ENCODE measurements around the gene DIPK2A.
A peak's percentile ranks its signal among the peaks of the same experiment; 100 is the strongest.

DNA sequence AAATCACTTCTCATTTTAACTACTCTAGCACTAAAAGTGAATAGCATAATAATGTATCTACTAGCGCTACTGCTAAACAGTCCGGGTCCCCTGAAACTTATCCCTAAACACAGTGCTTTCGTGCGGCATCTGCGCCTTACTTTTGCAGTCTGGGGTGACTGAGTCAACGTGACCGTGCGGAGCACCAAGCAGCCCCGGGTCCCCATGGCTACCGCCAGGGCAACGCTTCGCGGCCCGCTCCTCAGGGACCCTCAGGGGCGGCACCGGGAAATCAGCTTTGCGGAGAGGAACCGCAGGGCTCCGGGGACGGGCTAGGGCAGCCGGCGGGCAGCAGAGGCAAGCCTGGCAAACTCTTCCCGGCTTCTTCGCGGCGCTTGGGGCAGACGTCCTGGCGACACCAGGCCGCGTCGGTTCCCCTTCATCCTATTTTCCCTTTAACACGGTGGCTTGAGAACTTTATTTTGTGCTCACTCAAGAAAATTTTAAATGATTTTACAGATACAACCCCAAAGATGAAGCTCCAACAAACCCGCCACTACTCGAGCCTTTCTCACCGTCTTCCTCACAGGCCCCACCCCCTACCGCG is 757 bp upstream of the DIPK2A start:
- no peak for TF ChIP-seq POLR2A (IDR thresholded peaks at IDR 0.05)
- TF ChIP-seq, protein P1, sequence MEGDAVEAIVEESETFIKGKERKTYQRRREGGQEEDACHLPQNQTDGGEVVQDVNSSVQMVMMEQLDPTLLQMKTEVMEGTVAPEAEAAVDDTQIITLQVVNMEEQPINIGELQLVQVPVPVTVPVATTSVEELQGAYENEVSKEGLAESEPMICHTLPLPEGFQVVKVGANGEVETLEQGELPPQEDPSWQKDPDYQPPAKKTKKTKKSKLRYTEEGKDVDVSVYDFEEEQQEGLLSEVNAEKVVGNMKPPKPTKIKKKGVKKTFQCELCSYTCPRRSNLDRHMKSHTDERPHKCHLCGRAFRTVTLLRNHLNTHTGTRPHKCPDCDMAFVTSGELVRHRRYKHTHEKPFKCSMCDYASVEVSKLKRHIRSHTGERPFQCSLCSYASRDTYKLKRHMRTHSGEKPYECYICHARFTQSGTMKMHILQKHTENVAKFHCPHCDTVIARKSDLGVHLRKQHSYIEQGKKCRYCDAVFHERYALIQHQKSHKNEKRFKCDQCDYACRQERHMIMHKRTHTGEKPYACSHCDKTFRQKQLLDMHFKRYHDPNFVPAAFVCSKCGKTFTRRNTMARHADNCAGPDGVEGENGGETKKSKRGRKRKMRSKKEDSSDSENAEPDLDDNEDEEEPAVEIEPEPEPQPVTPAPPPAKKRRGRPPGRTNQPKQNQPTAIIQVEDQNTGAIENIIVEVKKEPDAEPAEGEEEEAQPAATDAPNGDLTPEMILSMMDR (IDR thresholded peaks at IDR 0.05 in 8 of 11, conservative IDR thresholded peaks at IDR 0.05 in 3 of 11) = peak in 2 of 11 experiments; percentile 15 to 33
